ENCODE measurements around the gene ARID5B.

ARID5B gene

GRCh38 chr10:61895898-61896600, 5.5 kb upstream of the ARID5B start:
- TF ChIP-seq, protein P1, sequence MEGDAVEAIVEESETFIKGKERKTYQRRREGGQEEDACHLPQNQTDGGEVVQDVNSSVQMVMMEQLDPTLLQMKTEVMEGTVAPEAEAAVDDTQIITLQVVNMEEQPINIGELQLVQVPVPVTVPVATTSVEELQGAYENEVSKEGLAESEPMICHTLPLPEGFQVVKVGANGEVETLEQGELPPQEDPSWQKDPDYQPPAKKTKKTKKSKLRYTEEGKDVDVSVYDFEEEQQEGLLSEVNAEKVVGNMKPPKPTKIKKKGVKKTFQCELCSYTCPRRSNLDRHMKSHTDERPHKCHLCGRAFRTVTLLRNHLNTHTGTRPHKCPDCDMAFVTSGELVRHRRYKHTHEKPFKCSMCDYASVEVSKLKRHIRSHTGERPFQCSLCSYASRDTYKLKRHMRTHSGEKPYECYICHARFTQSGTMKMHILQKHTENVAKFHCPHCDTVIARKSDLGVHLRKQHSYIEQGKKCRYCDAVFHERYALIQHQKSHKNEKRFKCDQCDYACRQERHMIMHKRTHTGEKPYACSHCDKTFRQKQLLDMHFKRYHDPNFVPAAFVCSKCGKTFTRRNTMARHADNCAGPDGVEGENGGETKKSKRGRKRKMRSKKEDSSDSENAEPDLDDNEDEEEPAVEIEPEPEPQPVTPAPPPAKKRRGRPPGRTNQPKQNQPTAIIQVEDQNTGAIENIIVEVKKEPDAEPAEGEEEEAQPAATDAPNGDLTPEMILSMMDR (conservative IDR thresholded peaks at IDR 0.05; ENCODE audit: low read length), result no peak
- DNase-seq (ENCODE audit: low read depth), result no peak
- H3K4me3 ChIP-seq (ENCODE audit: low read length), result no peak overlapping the region

DNA sequence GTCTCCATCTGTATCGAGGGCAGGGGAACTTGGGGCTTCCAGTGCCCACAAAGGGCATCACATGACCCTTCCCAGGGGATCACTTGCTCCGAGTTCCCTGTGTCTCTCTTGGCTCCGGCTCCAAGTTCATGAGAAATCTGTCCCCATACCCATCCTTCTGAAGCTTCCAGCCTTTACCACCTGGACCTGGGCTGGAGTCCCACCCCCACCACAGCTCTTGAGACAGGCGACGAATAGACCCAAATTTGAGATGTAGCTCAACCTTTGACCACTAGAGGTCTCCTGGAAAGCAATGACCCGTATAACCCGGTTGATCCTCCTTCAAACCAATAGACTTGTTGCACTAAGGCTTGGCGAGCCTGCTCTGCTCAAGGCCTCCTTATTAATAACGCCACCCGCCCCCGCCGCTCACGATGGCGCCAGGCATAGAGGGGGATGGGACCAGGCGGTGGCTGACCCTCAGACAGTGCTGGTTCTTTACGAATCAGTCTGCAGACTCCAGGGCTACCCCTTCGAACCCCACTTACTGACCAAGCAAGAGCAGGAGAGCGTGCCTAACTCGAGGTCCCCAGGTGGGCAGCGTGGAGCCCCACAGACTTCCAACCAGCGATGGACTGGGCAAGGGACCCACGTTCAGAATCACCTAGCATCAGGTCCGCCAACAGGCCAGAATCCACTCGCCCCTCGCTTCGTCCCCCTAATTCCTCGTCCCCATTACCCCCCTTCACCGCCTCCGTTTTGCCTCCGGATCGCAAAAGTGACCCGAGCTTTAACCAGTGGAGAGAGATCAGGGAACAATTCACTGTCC, 4.4 kb upstream of the ARID5B start:
- peak; percentile 78 for DNase-seq (ENCODE audit: low read depth)
- peak overlapping the region; percentile 44 for H3K4me3 ChIP-seq (ENCODE audit: low read length)
- TF ChIP-seq, protein P1 (conservative IDR thresholded peaks at IDR 0.05; ENCODE audit: low read length), result peak; percentile 77

GRCh38 chr10:61897671-61898434, 3.6 kb upstream of the ARID5B start:
- DNase-seq (ENCODE audit: low read depth), result peak; percentile 59
- TF ChIP-seq, protein P1 (conservative IDR thresholded peaks at IDR 0.05; ENCODE audit: low read length), result peak; percentile 61

GRCh38 chr10:61898435-61898778, 3.1 kb upstream of the ARID5B start:
- H3K4me3 ChIP-seq (ENCODE audit: low read length), result no peak overlapping the region
- no peak for DNase-seq (ENCODE audit: low read depth)

More at GRCh38 chr10:61897671-61898434, 3.6 kb upstream of the ARID5B start:
- H3K4me3 ChIP-seq (ENCODE audit: low read length), result peak overlapping the region; percentile 44

DNA sequence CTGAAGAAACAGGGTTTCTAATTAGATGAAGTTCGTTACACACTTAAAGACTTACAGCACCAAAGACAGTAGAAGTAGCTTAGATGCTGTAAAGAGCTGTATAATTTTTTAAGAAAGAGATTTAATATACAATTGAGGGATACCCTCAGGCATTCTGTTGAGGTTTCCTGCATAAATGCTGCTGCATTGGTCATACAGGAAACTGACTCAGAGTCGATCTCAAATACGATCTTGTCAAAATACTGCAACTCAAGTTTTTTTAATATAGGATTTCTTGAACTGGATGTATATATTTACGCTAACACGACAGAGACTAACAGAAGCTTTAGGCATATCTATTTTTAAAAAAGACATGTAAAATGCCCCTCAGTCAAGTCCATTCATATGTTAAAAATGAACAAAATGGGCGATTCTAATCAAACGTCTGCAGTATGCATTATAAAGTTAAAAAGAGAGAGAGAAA, 2.4 kb upstream of the ARID5B start:
- H3K4me3 ChIP-seq (ENCODE audit: low read length), result no peak overlapping the region
- DNase-seq (ENCODE audit: low read depth), result peak; percentile 32
- TF ChIP-seq, protein P1 (conservative IDR thresholded peaks at IDR 0.05; ENCODE audit: low read length), result no peak

More at GRCh38 chr10:61898435-61898778, 3.1 kb upstream of the ARID5B start:
- TF ChIP-seq, protein P1 (conservative IDR thresholded peaks at IDR 0.05; ENCODE audit: low read length), result no peak

DNA sequence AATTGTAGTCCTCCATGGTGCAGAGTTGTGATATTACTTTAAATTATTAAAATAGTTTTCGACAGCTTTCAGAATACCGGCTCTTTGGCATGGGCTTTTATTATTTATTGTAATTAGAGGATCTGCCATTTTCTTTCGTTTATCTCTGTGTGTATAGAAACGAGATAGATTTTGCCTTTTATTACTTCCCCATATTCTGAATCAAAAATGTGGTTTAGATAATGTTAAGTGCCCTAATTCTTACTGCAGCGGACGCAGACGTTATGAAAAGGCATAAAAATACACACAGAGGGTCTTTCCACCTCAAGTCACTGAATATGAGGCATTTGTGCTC, 1.9 kb upstream of the ARID5B start:
- H3K4me3 ChIP-seq (ENCODE audit: low read length), result peak overlapping the region; percentile 83
- TF ChIP-seq, protein P1 (conservative IDR thresholded peaks at IDR 0.05; ENCODE audit: low read length), result no peak
- no peak for DNase-seq (ENCODE audit: low read depth)
